ENCODE measurements around the gene MTCL3.

- TF ChIP-seq CTCF (IDR thresholded peaks at IDR 0.05; ENCODE audit: poor library complexity) (no peak), EZH2 (IDR thresholded peaks at IDR 0.05; ENCODE audit: borderline replicate concordance) (no peak), EZH2phosphoT487 (IDR thresholded peaks at IDR 0.05; ENCODE audit: low read depth, severe bottlenecking, unreplicated experiment) (no peak)
Measured at GRCh38 chr6:127483399-127484055, 35.6 kb downstream of the MTCL3 start.

Data from hepatocyte (in vitro differentiated cells).